GM18517 (cell line): ENCODE results near the gene PPP6R3.
"Not testable (repeated sequence)": the region's sequence is repeated elsewhere in the genome, so short reads cannot be mapped to it uniquely, and the experiment has no call there.

ENCODE experiments used
- ATAC-seq: cut with Tn5 transposase; IDR thresholded peaks from one replicate; pipeline ENCODE4 v1.9.1; 2021; ENCODE audit warnings: mild to moderate bottlenecking, moderate library complexity; ENCODE audit not compliant: unreplicated experiment

PPP6R3 gene

DNA sequence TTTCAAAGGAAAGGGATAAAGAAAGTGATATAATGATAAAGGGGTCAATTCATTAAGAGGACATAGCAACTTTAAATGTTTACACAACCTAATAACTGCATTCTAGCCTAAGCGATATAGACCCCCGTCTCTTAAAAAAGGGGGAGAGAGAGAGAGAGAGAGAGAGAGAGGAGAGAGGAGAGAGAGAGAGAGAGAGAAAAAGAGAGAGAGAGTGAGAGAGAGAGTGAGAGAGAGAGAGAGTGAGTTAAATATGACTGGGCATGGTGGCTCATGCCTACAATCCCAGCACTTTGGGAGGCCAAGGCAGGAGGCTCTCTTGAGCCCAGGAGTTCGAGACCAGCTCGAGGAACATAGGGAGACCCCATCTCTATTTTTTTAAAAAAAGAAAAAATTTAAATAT lies 133.6 kb downstream of the PPP6R3 start:
- ATAC-seq, result no peak

- ATAC-seq, result no peak
These were observed 135.7 kb downstream of the PPP6R3 start for GRCh38 chr11:68596231-68596630.

DNA sequence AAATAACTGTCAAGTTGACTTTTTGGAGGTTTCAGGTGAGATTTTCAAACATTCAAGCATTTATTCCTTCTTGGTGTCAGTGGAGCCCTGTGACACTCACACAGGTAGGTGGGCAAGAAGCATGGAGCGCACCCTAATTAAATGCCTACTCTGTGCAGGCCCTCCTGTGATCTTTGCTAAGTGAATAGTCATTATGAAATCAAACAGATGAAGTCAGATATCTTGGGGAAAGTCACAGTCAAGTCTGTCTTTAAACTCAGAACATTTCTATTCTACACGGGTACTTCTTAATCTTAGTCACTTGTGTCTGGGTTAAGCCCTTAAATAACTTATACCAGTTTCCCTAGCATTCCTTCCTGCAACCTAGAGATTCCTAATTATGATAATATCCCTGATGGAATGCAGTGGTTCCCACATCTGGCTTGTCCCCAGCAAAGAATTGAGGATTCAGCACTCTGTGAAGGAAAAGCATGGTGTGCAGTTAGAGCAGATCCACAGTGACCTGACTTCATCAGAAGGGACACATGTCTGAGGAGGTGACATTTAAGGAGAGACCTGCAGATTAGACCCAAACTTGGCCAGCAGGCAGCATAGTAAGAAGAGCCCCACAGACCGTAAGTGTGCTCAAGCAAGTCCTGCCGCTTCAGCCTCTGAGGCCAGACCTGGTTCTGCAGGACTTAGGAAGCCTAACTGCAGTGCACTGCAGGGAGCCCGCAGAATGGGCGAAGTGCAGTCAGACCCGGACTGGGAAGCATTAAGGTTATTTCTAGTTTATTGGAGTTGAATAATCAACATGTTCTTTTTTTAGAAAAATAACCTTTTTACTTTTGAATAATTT lies 138.5 kb downstream of the PPP6R3 start:
- no peak for ATAC-seq

DNA sequence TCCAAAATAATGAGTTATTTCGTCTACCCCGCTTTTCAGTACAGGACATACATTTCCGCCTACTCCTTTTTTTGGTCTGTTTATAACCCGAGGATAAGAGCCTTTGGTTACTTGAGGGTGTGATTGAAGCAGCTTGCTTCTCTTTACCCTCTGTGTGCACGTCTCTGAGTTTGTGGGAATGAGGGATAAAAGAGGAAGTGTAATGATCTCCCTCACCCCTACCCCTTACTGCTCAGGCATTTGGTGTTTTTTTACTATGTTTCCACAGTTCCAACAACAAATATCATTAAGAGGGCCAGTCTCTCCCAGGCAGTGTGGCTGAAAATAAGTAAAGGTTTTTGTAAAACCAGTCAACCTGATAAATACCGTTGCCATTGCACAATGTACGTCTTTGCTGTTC lies 140.6 kb downstream of the PPP6R3 start:
- ATAC-seq, result no peak

GRCh38 chr11:68609761-68610160 lies 149.2 kb downstream of the PPP6R3 start:
- ATAC-seq, result no peak

GRCh38 chr11:68610452-68611116 lies 150.0 kb downstream of the PPP6R3 start:
- no peak for ATAC-seq

GRCh38 chr11:68615657-68616056 lies 155.1 kb downstream of the PPP6R3 start:
- ATAC-seq, result no peak

DNA sequence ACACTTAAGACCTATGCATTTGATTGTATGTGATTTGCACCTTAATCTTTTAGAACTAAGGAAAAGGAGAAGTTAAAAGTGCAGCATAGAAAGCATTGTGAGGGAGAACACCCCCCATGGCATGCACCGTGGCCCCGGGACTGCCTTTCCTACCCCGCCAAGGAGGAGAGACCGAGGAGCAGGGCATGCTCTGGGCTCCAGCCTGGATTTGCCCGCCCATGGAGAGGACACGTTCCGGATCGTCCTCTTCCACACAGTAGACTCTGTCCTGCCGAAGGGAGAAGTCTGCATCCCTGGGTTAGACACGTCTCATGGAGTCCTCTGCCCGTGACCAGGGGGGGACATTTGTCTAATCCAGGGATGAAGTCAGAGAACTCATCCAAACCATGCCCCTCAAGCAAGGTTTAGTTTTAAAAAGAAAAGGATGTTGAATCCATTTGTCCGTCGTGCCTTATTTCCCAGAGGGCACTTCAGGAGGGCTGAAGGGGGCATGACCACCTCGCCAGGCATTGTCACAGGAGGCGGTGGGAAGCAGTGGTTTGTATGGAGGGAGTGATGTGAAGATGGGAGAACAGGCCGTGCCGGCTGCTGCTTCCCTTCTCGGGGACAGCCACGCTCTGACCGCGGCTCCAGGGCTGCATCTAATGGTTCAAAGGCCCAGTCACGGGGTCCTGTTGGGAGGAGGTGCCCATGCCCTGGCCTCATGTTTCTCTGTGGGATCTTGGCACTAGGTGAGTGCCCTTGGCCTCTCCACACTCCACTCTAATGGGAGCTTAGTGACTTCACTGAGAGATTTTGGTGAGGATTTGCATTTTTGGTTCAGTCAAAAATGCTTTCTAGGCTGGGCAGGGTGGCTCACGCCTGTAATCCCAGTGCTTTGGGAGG lies 157.6 kb downstream of the PPP6R3 start:
- no peak for ATAC-seq

- no peak for ATAC-seq
These were observed 161.3 kb downstream of the PPP6R3 start for GRCh38 chr11:68621826-68622225.

DNA sequence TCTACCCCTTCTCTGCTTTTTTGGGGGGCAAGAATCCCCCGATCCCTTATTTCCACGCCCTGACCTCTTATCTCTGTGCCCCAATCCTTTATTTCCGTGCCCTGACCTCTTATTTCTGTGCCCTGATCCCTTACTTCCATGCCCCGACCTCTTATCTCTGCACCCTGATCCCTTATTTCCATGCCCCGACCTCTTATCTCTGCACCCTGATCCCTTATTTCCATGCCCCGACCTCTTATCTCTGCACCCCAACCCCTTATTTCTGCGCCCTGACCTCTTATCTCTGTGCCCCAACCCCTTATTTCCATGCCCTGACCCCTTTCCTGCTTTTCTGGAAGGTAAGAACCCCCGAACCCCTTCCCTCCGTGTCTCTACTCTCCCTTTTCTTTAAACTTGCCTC lies 163.2 kb downstream of the PPP6R3 start:
- ATAC-seq, result not testable (repeated sequence)

- not testable (repeated sequence) for ATAC-seq
These were observed 164.5 kb downstream of the PPP6R3 start for GRCh38 chr11:68625069-68625468.

- ATAC-seq, result not testable (repeated sequence)
These were observed 165.7 kb downstream of the PPP6R3 start for GRCh38 chr11:68626236-68626635.

DNA sequence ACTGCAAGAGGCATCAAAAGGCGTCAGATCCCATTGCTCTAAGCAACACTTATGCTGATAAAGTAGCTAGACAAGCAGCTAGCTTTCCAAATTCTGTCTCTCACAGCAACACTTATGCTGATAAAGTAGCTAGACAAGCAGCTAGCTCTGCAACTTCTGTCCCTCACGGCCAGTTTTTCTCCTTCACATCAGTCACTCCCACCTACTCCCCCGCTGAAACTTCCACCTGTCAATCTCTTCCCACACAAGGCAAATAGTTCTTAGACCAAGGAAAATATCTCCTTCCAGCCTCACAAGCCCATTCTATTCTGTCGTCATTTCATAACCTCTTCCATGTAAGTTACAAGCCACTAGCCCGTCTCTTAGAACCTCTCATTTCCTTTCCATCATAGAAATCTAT lies 168.3 kb downstream of the PPP6R3 start:
- not testable (repeated sequence) for ATAC-seq

GRCh38 chr11:68632375-68632774 lies 171.8 kb downstream of the PPP6R3 start:
- ATAC-seq, result not testable (repeated sequence)

DNA sequence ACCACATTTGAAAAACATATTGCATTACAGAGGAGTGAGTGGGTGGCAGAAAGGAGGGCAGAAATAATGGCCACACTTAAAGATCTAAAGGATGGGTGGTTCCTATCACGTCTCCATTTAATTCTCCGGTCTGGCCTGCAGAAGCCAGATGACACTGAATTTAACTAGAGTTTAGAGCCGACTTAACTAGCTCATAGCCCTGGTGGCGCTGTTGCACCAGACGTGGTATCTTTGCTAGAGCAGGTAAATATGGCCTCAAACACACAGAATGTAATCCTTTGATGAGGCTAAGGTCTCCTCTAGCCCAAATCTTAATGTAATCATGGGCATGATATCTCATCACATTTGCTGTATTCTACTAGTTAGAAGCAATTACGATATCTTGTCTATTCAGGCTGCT lies 172.2 kb downstream of the PPP6R3 start:
- ATAC-seq, result no peak

GRCh38 chr11:68634606-68635005 lies 174.1 kb downstream of the PPP6R3 start:
- ATAC-seq, result not testable (repeated sequence)

GRCh38 chr11:68635172-68635571 lies 174.6 kb downstream of the PPP6R3 start:
- not testable (repeated sequence) for ATAC-seq

GRCh38 chr11:68635883-68636282 lies 175.3 kb downstream of the PPP6R3 start:
- not testable (repeated sequence) for ATAC-seq

DNA sequence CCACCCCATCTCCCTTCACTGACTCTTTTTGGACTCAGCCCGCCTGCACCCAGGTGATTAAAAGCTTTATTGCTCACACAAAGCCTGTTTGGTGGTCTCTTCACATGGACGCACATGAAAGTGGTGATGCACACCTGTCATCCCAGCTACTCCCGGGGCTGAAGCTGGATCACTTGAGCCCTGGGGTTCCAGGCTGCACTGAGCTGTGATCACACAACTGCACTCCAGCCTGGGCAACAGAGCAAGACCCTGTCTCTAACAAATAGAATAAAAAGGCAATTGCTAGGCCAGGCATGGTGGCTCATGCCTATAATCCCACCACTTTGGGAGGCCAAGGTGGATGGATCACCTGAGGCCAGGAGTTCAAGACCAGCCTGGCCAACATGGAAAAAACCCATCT lies 178.8 kb downstream of the PPP6R3 start:
- not testable (repeated sequence) for ATAC-seq

DNA sequence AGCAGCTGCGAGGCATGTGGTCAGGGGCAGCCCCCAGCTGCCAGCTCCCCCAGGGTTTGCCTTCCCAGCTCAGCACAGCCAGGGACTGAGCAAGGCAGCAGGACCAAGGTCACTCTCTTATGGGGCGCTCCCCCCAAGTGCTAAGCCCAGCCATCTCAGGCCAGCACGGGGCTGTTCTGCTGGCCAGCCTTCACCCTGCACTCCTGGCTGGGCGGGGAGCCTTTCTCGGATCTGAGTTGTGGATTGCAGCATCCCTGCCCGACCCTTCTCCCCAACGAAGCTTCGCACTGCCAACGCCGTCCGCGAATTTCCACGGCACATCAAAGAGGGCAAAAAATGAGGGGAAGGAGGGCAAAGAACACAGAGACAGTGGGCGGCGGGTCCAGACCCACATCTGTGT lies 181.3 kb downstream of the PPP6R3 start:
- no peak for ATAC-seq

DNA sequence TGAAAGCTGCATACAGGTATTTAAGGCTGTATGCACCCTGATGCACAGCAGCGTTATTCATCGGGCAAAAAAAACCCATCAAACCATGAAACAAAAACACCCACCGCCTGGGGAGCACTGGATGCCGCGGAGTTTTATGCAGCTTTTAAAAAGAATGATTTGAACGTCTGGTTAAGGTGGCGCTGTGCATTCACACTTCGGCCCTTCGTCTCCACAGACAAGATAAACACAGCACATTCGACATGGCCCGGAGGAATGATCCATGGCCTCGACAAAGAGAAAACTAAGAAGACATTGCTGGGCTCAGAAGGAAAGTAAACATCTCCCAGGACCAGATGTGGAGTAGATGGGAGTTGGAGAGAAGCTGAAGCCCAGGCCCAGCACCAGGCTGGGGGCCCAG lies 183.0 kb downstream of the PPP6R3 start:
- ATAC-seq, result no peak
